ENCODE results near the gene PRKCD. TPM values are rescaled to one million over a fixed set of nuclear protein-coding genes. Genes with fewer than 3 reads are reported as not detected.

The PRKCD gene
- total and polyA plus RNA-seq, 4 donors: 16.1 to 33.4 (median 27.2) TPM

DNA sequence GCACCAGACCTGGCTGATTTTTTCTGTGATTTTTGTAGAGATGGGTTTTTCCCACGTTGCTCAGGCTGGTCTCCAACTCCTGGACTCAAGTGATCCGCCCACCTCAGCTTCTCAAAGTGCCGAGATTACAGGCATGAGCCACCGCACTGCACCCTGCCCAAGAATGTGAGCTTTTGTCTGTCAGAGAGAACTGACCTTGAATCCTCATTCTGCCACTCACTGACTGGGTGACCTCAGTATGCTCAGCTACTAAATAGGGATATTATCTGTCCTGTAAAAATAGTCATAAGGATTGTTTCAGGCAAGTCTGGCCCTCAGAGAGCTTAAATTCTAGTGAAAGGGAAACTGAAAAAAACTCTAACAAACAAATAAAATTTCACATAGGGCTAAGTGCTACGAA is 28.7 kb upstream of the PRKCD start:
- Histone ChIP-seq H3K9me3 (ENCODE audit: control insufficient read depth, low read length) (no peaks in the 10 kb centered on the region), H3K36me3 (ENCODE audit: control insufficient read depth in 1 of 2, insufficient read depth in 2 of 2, low read length in 1 of 2) (no peaks in the 10 kb centered on the region), H3K4me1 (ENCODE audit: control insufficient read depth in 1 of 2, insufficient read depth in 2 of 2, low read length in 2 of 2) (peaks cover 0 to 6% of the 10 kb centered on the region in 2 donors), H3K27me3 (ENCODE audit: control insufficient read depth in 1 of 2, insufficient read depth in 2 of 2, low read length in 1 of 2) (no peaks in the 10 kb centered on the region), H3K4me3 (ENCODE audit: low read length in 2 of 2) (no peak overlapping the region), H3K27ac (ENCODE audit: low read depth in 1 of 2, low read length in 2 of 2) (no peak overlapping the region)
- DNase-seq (no peak), ATAC-seq (ENCODE audit: low FRiP score) (no peak)
- intact Hi-C loops (cut with DNase I): loop anchor here in 1 of 2 donors (5.0 kb wide), 1 partner anchor 65 kb away; no protein-coding TSS in a partner anchor
- 74 to 78% methylated on average over 5 of the region's 5 CpGs for WGBS, 2 donors

- H3K9me3 ChIP-seq (ENCODE audit: control insufficient read depth, low read length): no peaks in the 10 kb centered on the region
- H3K27me3 ChIP-seq (ENCODE audit: control insufficient read depth in 1 of 2, insufficient read depth in 2 of 2, low read length in 1 of 2): no peaks in the 10 kb centered on the region
- peak overlapping the region in 1 of 2 donors; percentile 19 for H3K27ac ChIP-seq (ENCODE audit: low read depth in 1 of 2, low read length in 2 of 2)
- intact Hi-C loops (cut with DNase I): loop anchor here (1.0 to 5.0 kb wide), 2 partner anchors 62 to 63 kb away; no protein-coding TSS in a partner anchor
- 6 to 10% methylated on average over 6 of the region's 6 CpGs for WGBS, 2 donors
- no peak overlapping the region for H3K4me3 ChIP-seq (ENCODE audit: low read length in 2 of 2)
- ATAC-seq (ENCODE audit: low FRiP score) (peak; percentile 72), DNase-seq (peak; percentile 85 to 89)
- H3K4me1 ChIP-seq (ENCODE audit: control insufficient read depth in 1 of 2, insufficient read depth in 2 of 2, low read length in 2 of 2): peaks cover 0 to 2% of the 10 kb centered on the region in 2 donors
- H3K36me3 ChIP-seq (ENCODE audit: control insufficient read depth in 1 of 2, insufficient read depth in 2 of 2, low read length in 1 of 2): no peaks in the 10 kb centered on the region
These were observed 26.3 kb upstream of the PRKCD start for GRCh38 chr3:53134631-53135232.

GRCh38 chr3:53137221-53137620 is 23.8 kb upstream of the PRKCD start:
- Histone ChIP-seq H3K4me3 (ENCODE audit: low read length in 2 of 2) (no peak overlapping the region), H3K27ac (ENCODE audit: low read depth in 1 of 2, low read length in 2 of 2) (no peak overlapping the region), H3K4me1 (ENCODE audit: control insufficient read depth in 1 of 2, insufficient read depth in 2 of 2, low read length in 2 of 2) (no peaks in the 10 kb centered on the region), H3K36me3 (ENCODE audit: control insufficient read depth in 1 of 2, insufficient read depth in 2 of 2, low read length in 1 of 2) (no peaks in the 10 kb centered on the region), H3K9me3 (ENCODE audit: control insufficient read depth, low read length) (no peaks in the 10 kb centered on the region), H3K27me3 (ENCODE audit: control insufficient read depth in 1 of 2, insufficient read depth in 2 of 2, low read length in 1 of 2) (no peaks in the 10 kb centered on the region)
- 75% methylated on average over 2 of the region's 2 CpGs for WGBS, 2 donors
- intact Hi-C loops (cut with DNase I): no loop called here
- ATAC-seq (ENCODE audit: low FRiP score) (no peak), DNase-seq (peak in 1 of 2 donors; percentile 36)

GRCh38 chr3:53137835-53138446 is 23.1 kb upstream of the PRKCD start:
- Histone ChIP-seq H3K27ac (ENCODE audit: low read depth in 1 of 2, low read length in 2 of 2) (no peak overlapping the region), H3K4me3 (ENCODE audit: low read length in 2 of 2) (no peak overlapping the region), H3K9me3 (ENCODE audit: control insufficient read depth, low read length) (no peaks in the 10 kb centered on the region), H3K4me1 (ENCODE audit: control insufficient read depth in 1 of 2, insufficient read depth in 2 of 2, low read length in 2 of 2) (no peaks in the 10 kb centered on the region), H3K36me3 (ENCODE audit: control insufficient read depth in 1 of 2, insufficient read depth in 2 of 2, low read length in 1 of 2) (no peaks in the 10 kb centered on the region), H3K27me3 (ENCODE audit: control insufficient read depth in 1 of 2, insufficient read depth in 2 of 2, low read length in 1 of 2) (no peaks in the 10 kb centered on the region)
- DNase-seq (peak in 1 of 2 donors; percentile 0), ATAC-seq (ENCODE audit: low FRiP score) (no peak)
- 95 to 97% methylated on average over 4 of the region's 4 CpGs for WGBS, 2 donors
- intact Hi-C loops (cut with DNase I): no loop called here

DNA sequence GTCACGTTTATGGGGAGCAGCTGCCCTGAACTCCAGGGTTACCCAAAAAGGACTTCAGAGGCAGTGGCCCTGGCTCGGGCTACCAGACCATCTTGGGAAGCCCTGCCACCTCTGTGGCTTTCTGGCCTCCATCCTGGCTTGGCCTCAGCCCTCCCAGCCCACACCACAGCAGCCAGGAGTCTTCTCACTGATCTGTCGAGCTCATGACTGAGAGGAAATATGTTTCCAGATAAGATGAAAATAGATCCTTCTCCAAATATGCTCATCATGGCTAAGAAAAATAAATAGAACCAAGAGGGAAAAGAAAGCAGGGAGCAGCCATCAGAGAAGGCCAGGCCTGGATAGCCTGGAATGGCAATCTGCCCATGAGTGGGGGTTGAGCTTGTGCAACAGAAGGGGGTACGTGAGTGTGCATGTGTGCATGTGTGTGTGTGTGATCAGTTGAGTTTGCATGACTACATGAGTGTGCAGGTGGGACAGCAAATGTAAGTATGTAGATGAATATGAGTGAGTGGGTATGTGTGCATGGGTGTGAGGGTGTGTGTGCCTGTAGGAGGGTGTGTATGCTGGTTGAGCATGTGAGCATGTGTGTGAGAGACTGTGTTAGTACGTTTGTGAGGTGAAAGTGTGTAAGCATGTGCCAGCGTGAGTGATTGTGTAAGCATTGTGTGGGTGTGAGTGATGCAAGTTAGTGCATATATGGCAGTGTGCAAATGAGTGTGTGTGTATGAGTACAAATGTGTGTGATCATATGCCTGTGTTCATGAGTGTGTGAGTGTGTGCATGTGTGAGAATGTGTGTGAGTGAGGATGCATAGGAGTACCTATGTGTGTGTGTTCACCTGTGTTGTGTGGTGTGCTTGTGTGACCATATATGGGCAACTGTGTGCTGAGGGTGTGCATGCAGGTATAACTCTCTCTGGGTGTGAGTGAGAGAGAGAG is 20.8 kb upstream of the PRKCD start:
- H3K27me3 ChIP-seq (ENCODE audit: control insufficient read depth in 1 of 2, insufficient read depth in 2 of 2, low read length in 1 of 2): no peaks in the 10 kb centered on the region
- H3K4me1 ChIP-seq (ENCODE audit: control insufficient read depth in 1 of 2, insufficient read depth in 2 of 2, low read length in 2 of 2): no peaks in the 10 kb centered on the region
- H3K27ac ChIP-seq (ENCODE audit: low read depth in 1 of 2, low read length in 2 of 2): peak overlapping the region in 1 of 2 donors; percentile 14
- intact Hi-C loops (cut with DNase I): no loop called here
- WGBS, 2 donors: 15 to 20% methylated on average over 6 of the region's 6 CpGs
- DNase-seq (peak in 1 of 2 donors; percentile 60), ATAC-seq (ENCODE audit: low FRiP score) (no peak)
- H3K4me3 ChIP-seq (ENCODE audit: low read length in 2 of 2): no peak overlapping the region
- H3K9me3 ChIP-seq (ENCODE audit: control insufficient read depth, low read length): no peaks in the 10 kb centered on the region
- H3K36me3 ChIP-seq (ENCODE audit: control insufficient read depth in 1 of 2, insufficient read depth in 2 of 2, low read length in 1 of 2): no peaks in the 10 kb centered on the region

DNA sequence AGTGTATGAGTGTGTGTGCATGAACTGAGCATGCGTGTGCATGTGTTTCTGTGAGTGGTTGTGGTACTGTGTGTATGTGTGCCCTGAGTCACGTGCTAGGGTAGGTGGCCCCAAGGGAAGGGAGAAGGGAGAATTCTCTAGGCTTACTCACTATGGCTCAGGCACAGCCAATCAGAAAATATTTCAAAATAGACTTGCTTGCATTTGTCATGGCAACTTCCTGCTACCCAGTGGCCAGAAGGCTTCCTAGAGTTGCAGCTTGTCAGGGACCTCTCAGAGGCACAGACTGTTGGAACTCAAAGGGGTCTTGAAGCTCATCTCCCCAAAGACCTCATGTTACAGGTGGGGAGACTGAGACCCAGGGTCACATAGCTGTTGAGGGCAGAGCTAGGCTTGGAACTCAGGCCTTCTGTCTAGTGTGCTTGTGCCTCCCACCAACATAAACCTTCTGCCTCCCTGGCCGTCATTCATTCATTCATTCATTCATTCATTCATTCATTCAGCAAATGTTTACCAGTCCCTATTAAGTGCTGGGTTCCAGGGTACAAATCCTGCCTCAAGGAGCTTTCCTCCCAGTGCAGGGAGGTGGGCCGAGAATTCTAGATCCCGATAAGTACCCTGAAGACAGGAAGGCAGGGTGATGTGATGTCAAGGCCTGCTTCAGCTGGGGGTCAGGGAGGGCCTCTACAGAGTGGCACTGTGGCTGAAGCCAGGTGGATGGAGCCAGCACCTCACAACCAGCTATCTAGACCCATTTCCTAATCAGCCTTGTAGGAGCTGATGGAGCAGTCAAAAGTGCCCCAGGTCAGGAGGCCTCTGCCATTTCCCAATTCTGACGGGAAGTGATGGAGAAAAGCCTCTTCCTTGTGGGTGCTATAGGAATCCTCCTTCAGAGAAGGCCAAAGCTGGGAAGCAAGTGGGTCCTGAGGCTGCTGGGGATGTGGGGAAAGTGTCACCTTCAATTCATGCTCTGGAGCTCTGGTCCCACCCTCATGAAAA is 19.9 kb upstream of the PRKCD start:
- Histone ChIP-seq H3K4me1 (ENCODE audit: control insufficient read depth in 1 of 2, insufficient read depth in 2 of 2, low read length in 2 of 2) (no peaks in the 10 kb centered on the region), H3K27me3 (ENCODE audit: control insufficient read depth in 1 of 2, insufficient read depth in 2 of 2, low read length in 1 of 2) (no peaks in the 10 kb centered on the region), H3K9me3 (ENCODE audit: control insufficient read depth, low read length) (no peaks in the 10 kb centered on the region), H3K27ac (ENCODE audit: low read depth in 1 of 2, low read length in 2 of 2) (no peak overlapping the region), H3K4me3 (ENCODE audit: low read length in 2 of 2) (no peak overlapping the region), H3K36me3 (ENCODE audit: control insufficient read depth in 1 of 2, insufficient read depth in 2 of 2, low read length in 1 of 2) (no peaks in the 10 kb centered on the region)
- peak; percentile 57 for ATAC-seq (ENCODE audit: low FRiP score)
- WGBS, 2 donors: 68 to 72% methylated on average over 6 of the region's 6 CpGs
- intact Hi-C loops (cut with DNase I): no loop called here
- DNase-seq: peak in 1 of 2 donors; percentile 64

GRCh38 chr3:53142986-53143385 is 18.0 kb upstream of the PRKCD start:
- no peak overlapping the region for H3K27ac ChIP-seq (ENCODE audit: low read depth in 1 of 2, low read length in 2 of 2)
- DNase-seq (peak in 1 of 2 donors; percentile 36), ATAC-seq (ENCODE audit: low FRiP score) (no peak)
- H3K4me3 ChIP-seq (ENCODE audit: low read length in 2 of 2): no peak overlapping the region
- no peaks in the 10 kb centered on the region for H3K9me3 ChIP-seq (ENCODE audit: control insufficient read depth, low read length)
- H3K27me3 ChIP-seq (ENCODE audit: control insufficient read depth in 1 of 2, insufficient read depth in 2 of 2, low read length in 1 of 2): no peaks in the 10 kb centered on the region
- WGBS, 2 donors: 85 to 90% methylated on average over 3 of the region's 3 CpGs
- H3K36me3 ChIP-seq (ENCODE audit: control insufficient read depth in 1 of 2, insufficient read depth in 2 of 2, low read length in 1 of 2): no peaks in the 10 kb centered on the region
- no peaks in the 10 kb centered on the region for H3K4me1 ChIP-seq (ENCODE audit: control insufficient read depth in 1 of 2, insufficient read depth in 2 of 2, low read length in 2 of 2)
- intact Hi-C loops (cut with DNase I): no loop called here

- no peaks in the 10 kb centered on the region for H3K27me3 ChIP-seq (ENCODE audit: control insufficient read depth in 1 of 2, insufficient read depth in 2 of 2, low read length in 1 of 2)
- intact Hi-C loops (cut with DNase I): no loop called here
- no peaks in the 10 kb centered on the region for H3K4me1 ChIP-seq (ENCODE audit: control insufficient read depth in 1 of 2, insufficient read depth in 2 of 2, low read length in 2 of 2)
- DNase-seq (peak in 1 of 2 donors; percentile 52), ATAC-seq (ENCODE audit: low FRiP score) (no peak)
- no peak overlapping the region for H3K27ac ChIP-seq (ENCODE audit: low read depth in 1 of 2, low read length in 2 of 2)
- 94 to 95% methylated on average over 4 of the region's 4 CpGs for WGBS, 2 donors
- H3K4me3 ChIP-seq (ENCODE audit: low read length in 2 of 2): no peak overlapping the region
- no peaks in the 10 kb centered on the region for H3K36me3 ChIP-seq (ENCODE audit: control insufficient read depth in 1 of 2, insufficient read depth in 2 of 2, low read length in 1 of 2)
- no peaks in the 10 kb centered on the region for H3K9me3 ChIP-seq (ENCODE audit: control insufficient read depth, low read length)
These were observed 16.6 kb upstream of the PRKCD start for GRCh38 chr3:53144446-53144845.
